HG03139 (cell line): ENCODE data around the gene XRCC1.

Experiments
- ATAC-seq: cut with Tn5 transposase; IDR thresholded peaks from one replicate; pipeline ENCODE4 v1.9.1; 2021; ENCODE audit not compliant: unreplicated experiment

The XRCC1 gene

GRCh38 chr19:43581467-43581866 is 6.1 kb upstream of the XRCC1 start:
- ATAC-seq, result no peak

GRCh38 chr19:43578787-43579186 is 3.5 kb upstream of the XRCC1 start:
- ATAC-seq, result no peak

- no peak for ATAC-seq
Observed at GRCh38 chr19:43575955-43576878, 890 bp upstream of the XRCC1 start.

- no peak for ATAC-seq
Observed at GRCh38 chr19:43574424-43575155, 737 bp downstream of the XRCC1 start.

GRCh38 chr19:43572171-43572588 is 3.1 kb downstream of the XRCC1 start:
- ATAC-seq, result no peak

- no peak for ATAC-seq
Observed at GRCh38 chr19:43570174-43570791, 5.0 kb downstream of the XRCC1 start.

GRCh38 chr19:43569657-43570056 is 5.7 kb downstream of the XRCC1 start:
- no peak for ATAC-seq

- no peak for ATAC-seq
Observed at GRCh38 chr19:43564800-43565199, 10.5 kb downstream of the XRCC1 start.

GRCh38 chr19:43563816-43564457 is 11.4 kb downstream of the XRCC1 start:
- ATAC-seq, result no peak

GRCh38 chr19:43562698-43563241 is 12.6 kb downstream of the XRCC1 start:
- peak; percentile 62 for ATAC-seq

- no peak for ATAC-seq
Observed at GRCh38 chr19:43562226-43562697, 13.1 kb downstream of the XRCC1 start.

- ATAC-seq, result no peak
Observed at GRCh38 chr19:43561139-43561970, 14.0 kb downstream of the XRCC1 start.

GRCh38 chr19:43560687-43561086 is 14.6 kb downstream of the XRCC1 start:
- no peak for ATAC-seq

- ATAC-seq, result no peak
Observed at GRCh38 chr19:43555185-43555770, 20.0 kb downstream of the XRCC1 start.

- no peak for ATAC-seq
Observed at GRCh38 chr19:43554317-43554895, 20.9 kb downstream of the XRCC1 start.

GRCh38 chr19:43553656-43554055 is 21.7 kb downstream of the XRCC1 start:
- ATAC-seq, result no peak

- ATAC-seq, result no peak
Observed at GRCh38 chr19:43552616-43553015, 22.7 kb downstream of the XRCC1 start.

GRCh38 chr19:43552198-43552450 is 23.2 kb downstream of the XRCC1 start:
- no peak for ATAC-seq

- no peak for ATAC-seq
Observed at GRCh38 chr19:43551399-43552197, 23.7 kb downstream of the XRCC1 start.
